Measurements from ENCODE around the gene ILDR2.

The ILDR2 gene

DNA sequence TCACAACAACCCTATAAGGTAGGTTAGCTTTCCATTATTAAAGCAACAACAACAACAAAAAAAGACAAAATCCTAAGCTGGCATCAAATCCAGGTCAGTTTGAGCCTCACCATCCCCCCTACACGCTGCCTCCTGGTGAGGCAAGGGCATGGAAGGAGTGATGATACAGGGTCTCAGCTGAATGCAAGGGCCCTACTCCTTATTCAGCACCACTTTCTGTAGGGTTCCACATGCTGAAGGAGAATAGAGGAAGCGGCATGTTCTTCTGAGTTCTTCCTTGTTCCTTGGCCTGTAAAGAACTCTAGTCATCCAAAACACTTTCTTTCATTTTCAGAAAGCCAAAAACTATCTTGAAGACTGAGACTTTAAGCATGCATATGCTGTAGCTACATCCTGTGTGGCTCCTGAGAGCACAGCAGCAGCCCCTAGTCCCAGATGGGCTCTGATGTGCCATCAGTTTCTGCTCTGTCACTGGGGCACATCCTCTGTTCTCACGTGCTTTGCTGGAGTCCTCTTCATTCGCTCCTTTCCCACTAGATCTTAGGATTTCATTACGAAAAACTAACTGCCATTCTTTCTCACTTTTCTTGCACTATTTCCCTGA is 6.2 kb downstream of the ILDR2 start:
- DNase-seq, result no peak

DNA sequence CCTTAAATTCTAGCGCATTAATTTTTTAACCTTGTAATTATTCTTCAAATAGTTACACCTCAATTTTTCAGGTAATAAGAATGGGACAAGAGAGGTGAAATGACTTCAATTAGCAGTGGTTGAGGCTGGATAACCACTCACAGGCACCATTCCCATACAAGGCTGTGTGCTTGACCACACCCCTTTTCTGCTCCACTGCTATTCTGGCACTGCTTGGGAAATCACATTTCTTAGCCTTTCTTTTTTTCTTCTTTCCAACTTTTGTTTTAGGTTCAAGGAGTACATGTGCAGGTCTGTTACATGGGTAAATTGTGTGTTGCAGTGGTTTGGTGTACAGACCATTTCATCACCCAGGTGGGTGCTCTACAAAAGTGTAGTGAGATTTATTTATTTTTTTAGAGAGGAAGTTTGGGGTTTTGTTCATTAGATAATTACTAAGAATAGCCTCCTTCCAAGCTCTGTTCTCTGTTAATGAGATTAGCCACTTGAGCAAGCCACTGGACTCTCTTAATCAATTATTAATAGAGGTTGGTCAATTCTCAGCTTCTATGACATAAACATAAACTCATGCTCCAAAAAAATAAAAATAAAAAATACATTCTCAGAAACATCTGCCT is 14.4 kb downstream of the ILDR2 start:
- DNase-seq, result no peak

DNA sequence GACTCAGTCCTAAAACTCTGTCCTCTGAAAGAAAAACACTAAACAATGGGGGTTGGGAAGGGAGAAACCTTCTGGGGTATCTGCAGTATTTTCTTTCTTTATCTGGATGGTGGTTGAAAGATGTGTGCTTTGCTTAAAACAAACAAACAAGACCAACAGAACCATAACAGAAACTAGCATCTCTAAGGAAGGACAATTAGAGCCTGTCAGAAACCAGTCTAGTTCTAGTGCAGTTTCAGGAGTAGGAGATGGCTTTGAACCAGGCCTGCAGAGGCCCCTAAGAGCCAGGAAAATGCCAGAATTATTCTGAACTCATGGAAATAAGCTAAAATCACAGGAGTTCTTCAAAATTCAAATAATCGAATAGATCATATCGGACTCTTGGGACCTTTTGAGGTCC is 18.5 kb downstream of the ILDR2 start:
- DNase-seq, result no peak

DNA sequence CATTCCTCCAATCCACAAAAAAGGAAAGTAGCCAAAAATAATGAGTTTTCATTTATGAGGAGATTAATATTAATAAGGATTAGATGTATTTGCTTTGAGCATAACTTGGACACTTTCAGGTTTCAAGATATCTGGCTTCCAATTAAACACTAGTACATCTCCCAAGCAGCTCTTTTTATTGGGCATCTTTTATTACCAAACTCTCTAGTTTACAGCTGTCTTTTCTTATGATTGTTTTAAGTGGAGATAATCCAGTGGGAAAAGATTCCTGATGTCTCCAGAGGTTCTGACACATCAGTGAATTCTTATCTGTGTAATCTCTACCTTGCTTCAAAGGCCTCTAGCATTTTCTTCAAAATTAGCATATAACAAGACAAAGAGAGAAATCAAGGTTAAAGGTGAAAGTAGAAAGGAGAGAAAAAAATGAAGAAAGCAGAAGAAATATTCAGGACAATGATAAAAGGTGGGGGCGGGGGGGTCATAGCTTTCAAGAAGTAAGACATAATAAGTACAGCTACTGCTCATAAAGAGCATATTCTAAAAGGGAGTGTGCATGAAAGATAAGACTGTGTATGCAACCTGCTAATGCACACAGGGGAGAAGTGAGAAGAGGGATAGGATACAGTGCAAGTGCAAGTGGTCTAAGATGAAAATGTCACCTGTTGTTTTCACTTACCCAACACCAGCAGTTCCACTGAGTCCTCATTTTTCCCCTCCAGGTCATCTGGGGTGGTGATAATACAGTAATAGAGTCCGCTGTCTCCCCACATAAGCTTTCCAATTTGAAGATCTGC is 19.1 kb downstream of the ILDR2 start:
- no peak for DNase-seq

DNA sequence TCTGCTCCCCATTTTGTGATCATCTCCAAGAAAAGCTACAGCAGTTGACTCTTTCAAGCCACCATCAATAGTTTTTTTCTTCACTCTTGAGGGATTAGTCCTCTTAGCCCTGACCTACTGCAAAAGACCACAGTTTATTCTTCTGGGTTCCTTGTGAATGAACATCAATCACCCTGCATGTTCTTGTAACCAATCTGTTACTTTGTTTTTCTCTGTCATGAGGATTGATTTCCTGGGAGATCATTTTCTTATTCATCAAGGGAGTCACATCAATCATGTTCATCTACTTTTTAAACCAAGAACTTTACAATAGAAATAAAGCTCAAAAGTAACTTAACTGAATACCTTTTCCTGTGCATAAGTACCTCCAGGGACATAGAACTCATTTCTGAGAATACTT is 21.8 kb downstream of the ILDR2 start:
- DNase-seq, result no peak

DNA sequence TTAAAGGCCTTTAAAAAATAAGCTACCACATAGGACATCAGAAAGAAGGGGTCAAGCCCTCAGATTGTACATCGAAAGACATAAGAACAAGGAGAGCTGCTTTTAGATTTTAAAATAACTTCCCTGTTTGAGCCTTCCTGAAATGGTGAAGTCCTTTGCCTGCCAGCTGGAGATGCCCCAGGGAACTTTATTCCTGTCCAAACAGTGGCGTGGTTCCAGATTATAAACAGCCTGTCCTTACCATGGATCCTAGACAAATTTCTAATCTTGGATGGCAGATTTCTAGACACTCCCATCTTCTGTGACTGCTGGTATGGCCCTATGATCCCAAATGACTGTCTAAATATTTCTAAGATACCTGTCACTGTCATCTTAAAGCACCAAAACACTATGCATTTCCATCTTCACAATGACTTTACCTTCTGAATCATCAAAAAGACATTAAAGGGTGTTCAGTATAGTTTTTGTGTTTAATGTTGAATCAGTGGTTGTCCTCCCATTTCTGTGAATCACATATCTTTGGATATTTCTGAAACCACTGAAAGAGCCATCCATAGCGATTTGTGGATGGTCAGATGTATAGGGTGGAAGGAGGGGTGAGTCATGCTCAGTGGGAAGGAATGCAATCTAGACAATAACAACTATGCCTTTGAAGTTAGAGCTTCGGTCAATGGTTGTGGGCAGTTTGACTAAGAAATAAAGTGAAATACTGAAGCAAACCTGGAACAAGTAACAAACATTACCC is 23.2 kb downstream of the ILDR2 start:
- DNase-seq, result no peak

DNA sequence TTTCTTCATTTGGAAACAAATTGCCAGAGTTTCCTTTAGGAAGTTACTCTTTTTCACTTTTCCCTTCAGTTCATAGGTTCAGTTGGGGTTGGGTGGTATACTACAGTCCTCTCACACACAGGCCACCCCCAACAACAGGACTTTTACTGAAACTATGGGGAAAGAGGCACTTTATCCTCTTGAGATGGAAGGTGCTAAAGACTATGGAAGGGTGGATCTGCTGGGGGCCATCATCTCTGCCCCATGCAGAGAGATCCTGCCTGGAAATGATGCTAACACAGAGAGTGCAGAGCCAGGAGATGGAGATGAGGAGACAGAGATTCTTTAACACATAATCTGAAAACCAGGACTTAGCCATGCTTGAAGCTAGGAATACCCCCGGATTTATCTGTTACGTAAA is 24.3 kb downstream of the ILDR2 start:
- DNase-seq, result no peak

DNA sequence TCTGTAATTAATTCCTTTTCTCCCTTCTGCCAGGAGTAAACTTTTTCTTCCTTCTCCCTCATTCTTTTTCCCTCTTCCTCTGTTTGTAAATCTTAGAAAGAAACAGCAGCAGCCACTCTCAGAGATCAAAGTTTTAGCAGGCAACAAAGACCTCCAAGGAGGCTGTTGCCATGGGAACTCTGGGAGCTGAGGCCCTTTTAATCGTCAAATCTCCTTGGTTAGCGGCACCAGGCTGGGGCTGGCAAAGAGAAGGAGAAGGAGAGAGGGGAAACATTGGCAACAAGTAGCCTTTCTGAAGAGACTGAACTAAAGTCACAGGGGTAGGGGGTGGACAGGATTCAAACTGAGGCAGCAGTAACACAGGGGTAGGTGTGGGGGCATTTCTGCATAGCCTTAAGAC is 25.2 kb downstream of the ILDR2 start:
- no peak for DNase-seq

DNA sequence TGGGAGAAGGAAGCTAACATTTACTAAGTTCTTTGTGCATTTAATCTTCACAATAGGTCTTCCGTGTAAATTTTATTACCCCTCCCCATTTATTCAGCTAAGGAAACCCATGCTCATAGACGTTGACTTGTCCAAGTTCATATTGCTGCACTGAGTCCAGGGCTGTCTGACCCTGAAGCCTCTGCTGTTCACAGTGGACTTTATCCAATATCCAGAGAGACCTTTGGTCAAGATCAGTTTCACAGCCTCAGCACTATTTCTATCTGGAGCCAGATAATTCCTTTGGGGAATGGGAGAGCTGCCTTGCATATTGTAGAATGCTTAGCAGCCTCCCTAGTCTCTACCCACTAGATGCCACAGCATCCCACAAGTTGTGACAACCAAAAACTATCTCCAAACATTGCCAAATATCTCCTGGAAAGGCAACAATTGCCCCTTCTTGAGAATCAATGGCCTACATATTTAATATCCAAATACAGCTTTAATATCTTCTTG is 26.4 kb downstream of the ILDR2 start:
- no peak for DNase-seq

DNA sequence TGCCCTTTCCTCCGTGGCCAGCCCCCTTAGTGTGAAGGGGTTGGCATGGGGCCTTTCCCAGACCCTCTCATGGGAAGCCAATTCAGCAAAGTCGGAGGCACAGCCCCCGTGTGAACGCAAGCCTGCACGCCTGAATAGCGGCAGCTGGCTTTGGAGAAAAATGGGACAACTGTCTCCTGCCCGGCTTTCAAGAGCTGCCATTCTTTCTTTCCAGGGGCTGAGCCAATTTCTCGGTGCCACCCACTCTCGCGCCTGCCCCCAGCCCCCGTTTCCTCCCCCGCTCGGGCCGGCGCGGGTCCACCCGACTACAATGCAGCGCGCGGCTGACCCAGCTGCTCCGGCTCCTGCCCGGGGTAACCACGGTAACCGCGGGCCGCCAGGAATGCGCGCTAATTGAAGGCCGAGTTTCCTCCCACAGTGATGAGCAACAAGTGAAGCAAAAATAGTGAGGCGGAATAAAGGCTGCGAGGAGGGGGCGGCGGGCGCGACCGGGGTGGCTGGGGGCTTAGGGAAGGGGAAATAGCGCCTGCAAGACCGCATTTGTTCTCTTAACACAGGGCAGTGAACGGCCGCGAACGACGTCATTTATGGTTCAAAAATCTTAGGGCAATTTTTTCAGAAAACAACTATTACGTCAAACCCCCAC is 27.8 kb downstream of the ILDR2 start:
- no peak for DNase-seq

DNA sequence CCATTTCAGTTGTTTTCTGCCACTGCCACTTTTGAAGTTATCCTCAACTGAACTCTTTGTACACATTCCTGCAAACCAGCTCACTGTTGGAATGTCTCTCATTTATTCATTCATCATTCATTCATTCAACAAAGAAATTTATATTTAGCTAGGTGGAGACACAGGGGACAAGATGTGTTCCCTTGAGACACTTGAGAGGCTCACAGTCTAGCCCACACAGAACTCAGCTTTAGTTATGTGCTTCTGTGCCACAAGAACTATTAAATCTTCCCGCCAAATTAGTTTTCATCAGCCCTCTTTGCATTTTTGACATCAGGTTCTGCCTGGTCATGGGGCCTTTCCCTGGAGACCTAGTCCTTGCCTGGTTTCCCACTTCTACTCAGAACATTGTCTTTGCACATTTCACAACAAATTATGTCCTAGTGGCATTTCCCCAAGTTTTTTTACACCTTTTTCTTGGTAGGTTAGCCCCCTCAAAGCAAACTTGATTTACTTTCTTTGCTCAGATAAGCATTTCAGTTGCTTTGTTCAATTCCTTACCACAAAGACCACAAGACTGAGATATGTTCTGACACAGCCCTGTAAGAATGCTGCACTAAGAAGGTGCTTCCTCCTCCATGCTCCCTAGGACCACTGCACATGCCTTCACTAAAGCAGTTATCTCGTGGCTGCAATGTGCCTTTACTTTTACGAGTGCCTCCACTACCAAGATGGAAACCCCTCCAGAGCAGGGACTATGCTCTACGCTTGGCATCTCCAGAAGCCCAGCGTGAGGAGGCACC is 31.0 kb downstream of the ILDR2 start:
- no peak for DNase-seq

DNA sequence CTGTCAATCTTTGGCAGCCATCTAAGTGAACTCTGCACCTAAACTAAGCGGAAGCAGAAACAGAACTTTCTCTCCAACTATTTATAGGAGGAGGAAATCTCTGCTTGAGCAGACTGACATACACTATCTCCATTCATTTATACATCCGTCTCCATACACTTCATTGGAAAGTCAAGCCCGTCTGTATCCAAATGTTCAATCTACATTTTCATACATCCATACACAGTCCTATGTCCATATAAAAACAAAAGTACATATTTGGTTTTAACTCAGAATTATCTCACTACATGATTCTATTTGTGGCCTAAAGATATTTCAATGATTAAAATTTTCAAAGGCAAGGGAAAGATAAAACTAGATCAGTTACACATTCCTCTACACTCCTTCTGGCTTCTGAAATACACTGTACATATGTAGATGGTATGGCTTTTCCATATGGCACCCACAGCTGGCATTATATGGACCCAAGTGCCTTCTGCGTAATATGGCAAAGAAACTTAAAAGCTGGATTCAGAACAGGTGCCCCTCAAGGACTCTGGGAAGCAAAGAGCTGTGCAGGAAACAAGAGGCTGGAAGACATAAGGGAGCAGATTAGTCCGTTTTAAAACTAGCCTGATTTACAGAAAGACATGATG is 35.5 kb downstream of the ILDR2 start:
- no peak for DNase-seq

DNA sequence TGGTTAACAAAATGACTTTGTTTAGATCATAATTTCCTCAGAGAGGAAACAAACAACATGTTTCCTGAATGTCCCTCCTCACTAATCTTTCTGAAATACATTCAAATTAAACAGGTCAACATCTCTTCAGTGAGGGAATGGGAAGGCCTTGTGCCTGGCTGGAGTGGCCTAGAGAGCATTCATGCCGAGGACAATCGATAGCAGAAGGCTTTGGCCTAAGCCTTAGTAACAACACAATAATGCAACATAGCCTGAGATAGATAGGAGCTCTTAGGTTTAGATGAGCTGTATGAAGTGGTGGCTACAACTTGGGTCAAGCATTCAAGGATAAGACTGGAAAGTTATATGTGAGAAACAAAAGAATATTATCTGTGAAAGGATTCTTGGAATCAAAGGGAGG is 37.4 kb downstream of the ILDR2 start:
- no peak for DNase-seq

DNA sequence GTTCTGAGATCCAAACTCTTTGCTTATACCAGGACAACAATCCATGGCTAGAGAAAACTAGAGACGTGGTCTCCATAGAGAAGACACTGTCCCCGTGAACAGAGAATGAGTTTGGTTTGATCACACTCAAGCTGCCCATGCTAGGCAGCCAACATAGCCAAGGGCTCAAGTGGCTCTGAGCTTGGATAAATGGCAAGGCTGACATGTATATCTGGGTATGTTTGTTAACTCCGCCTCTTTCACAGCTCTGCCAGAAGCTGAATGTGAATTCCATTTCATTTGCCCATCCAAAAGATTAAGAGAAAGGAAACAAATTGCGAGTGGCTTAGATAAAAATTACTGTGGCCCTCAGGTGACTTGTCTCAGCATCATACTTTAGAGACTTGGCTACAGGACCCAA is 38.0 kb downstream of the ILDR2 start:
- no peak for DNase-seq

DNA sequence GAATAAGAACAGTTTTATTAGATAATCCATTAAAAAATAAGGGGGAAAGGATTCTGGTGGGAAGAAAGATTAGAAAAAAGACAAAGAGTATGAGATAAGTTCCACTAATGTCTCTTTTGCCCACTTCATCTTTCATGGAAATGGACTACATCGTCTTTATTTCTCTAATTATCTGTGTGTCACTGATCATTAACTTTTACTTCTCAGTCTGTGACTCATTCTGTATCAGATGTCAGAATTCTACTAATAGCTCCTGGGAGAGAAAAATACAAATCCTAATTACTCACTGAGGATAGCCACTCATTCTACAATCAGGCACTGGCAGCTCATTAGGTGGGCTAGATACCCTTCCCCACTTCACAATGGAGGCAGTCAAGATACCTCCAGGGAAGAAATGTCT is 41.7 kb downstream of the ILDR2 start:
- DNase-seq, result no peak

DNA sequence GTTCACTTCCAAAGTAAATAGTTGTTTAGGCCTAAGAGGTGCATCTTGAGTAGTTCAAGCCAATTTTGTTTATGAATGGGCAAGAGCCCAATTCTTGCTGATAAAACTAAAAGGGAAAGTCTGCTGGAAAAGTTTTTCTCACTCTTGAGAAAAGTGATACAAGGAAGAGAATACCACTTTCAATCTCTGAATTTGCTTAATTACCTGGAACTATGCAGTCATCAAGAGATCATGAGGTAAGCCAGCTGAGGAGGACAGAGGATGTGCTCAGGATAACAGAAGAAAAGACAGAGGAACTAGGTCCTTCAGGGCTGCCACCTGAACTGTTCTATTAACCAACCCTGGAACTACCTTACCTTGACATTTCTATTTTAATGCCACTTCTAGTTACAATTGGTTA is 42.2 kb downstream of the ILDR2 start:
- DNase-seq, result no peak

DNA sequence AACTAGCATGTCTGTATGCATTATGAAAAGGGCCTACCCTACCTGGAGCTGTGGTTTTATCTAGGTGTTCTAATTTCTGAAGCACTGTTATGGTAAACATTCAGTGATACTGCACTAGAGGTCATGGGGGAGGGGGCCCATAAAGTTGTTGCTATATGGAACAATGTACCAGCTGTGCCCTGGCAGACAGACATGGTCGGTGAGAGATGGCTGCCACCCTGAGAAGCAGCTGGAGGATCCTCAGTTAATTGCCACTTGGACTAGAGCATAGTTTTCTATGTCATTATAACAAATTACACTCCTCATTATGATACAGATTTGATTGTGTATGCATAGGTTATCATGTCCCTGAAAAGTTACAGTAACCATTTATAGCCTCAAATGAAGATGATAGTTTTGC is 45.4 kb downstream of the ILDR2 start:
- DNase-seq, result no peak

DNA sequence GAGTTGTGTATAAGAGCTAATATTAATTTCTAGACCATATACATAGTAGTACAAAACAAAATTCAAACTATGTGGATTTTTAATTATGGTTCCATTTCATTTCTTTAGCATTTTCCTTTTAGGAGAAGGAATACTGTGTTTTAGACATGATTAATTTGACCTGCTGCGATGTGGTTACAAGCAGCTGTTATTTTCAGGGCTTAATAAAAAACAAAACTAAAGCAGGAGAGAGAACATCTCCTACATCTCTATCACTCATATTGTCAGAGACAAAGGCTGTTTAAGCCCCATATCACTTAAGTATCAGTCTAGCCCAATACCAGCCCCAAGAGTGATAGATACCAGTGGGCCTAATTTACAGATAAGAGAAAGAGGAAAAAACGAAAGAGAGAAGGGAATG is 47.6 kb downstream of the ILDR2 start:
- DNase-seq, result no peak

DNA sequence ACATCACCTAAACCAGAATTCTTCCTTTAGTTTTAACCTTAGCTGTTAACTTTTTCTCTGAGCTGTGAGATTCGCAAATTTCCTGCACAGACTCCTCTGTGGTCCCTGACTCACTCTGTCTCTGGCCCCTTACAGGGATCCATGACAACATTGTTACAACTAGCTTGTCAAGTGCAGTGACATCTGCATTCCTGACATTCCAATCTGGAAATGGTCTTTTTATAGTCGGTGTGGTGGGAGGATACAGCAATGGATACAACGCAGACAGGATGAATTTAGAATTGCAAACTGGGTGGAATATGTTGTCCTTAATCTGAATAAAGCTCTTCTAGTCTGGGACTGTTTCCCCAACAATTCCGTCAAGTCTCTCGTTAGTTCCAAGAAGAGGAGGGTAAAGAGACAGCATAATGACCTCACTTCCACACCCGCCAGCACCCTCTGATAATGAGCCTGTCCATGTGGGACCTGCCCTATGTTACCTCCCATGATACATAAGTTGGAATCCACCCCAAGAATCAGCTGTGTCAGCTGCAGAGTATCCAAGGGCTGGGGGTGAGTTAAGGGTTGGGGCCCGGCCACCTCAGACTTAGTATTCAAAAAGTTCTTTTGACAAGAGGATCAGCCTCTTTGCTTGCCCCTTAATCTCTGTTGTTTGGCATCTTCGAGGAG is 49.4 kb downstream of the ILDR2 start:
- no peak for DNase-seq

DNA sequence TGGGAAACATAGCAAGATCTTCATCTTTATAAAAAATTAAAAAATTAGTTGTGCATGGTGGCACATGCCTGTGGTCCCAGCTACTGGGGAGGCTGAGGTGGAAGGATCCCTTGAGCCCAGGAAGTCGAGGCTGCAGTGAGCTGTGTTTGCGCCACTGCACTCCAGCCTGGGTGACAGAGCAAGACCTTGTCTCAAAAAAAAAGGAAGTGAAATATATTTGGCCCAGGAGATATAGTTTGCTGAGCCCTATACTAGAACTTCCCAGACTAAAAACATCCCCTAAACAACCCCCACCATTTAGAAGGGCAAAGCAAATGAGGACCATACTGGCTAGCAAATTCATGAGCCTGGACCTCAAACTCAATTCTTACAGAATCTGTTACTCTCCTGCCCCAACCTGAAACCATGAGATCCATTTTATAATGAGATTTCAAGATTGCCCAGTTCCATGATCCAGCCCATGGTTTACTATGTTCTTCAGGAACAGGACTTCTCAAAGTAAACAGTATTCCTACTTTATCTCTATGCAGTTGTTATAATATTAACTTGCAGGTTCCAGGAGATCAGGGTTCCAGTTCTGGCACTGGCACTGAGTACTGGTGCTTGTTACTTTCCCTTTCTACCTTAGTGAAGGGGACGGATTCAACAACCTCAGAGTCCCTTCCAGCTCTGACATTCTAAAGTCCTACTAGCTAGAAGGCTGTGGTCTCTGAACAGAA is 50.4 kb downstream of the ILDR2 start:
- DNase-seq, result no peak

Data from NCI-H1436 (cell line).